GM19099 (cell line): ENCODE data around the gene SCAF11.

Experiments
- POLR2A ChIP-seq: IDR thresholded peaks from 3 replicates; pipeline ENCODE4 v1.6.1; 2011; ENCODE audit warnings: low read depth; ENCODE audit not compliant: insufficient read length; ENCODE audit errors: extremely low read depth

SCAF11 gene, protein sequence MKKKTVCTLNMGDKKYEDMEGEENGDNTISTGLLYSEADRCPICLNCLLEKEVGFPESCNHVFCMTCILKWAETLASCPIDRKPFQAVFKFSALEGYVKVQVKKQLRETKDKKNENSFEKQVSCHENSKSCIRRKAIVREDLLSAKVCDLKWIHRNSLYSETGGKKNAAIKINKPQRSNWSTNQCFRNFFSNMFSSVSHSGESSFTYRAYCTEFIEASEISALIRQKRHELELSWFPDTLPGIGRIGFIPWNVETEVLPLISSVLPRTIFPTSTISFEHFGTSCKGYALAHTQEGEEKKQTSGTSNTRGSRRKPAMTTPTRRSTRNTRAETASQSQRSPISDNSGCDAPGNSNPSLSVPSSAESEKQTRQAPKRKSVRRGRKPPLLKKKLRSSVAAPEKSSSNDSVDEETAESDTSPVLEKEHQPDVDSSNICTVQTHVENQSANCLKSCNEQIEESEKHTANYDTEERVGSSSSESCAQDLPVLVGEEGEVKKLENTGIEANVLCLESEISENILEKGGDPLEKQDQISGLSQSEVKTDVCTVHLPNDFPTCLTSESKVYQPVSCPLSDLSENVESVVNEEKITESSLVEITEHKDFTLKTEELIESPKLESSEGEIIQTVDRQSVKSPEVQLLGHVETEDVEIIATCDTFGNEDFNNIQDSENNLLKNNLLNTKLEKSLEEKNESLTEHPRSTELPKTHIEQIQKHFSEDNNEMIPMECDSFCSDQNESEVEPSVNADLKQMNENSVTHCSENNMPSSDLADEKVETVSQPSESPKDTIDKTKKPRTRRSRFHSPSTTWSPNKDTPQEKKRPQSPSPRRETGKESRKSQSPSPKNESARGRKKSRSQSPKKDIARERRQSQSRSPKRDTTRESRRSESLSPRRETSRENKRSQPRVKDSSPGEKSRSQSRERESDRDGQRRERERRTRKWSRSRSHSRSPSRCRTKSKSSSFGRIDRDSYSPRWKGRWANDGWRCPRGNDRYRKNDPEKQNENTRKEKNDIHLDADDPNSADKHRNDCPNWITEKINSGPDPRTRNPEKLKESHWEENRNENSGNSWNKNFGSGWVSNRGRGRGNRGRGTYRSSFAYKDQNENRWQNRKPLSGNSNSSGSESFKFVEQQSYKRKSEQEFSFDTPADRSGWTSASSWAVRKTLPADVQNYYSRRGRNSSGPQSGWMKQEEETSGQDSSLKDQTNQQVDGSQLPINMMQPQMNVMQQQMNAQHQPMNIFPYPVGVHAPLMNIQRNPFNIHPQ (N-terminal part only)

DNA sequence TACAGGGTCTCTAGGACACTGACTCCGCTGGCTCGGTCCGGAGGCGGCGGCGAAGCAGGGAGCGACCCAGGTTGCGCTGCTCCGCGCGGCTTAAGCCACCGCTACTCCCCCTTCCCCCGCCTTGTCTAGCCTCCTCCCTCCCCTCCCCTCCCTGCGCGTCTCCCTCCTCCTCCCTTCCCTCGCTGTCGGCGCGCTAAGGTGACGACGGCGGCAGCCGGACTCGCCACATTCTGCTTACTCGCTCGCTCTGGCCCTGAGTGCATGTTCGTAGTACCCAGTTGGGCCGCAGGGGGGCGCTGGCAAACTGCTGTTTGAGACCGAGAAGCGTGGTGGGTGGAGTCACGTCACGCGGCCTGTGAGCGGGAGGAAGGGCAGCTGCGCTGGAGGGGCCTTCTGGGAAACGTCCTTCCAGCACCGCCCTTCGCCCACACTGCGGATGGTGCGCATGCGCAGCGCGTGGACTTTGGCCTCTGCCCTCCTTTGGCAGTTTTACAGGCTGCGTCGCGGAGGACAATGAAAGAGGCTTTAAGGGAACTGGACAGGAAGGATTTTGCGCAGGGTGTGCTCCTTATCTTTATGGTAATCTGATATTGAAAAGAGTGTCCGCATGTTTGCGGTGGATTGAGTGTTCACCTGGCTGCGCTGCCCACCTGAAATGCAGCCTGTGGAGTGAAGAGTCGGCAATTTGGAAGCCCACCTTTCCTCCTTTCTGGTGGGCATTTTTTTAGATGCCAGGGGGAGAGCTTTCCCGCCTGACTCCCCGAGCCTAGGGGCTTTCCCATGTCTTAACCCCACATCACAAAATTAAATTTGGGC lies at the start of gene SCAF11:
TSS of gene SCAF11 (minus strand) at position 107 of the 816 bp plus-strand sequence. CDS start 26,407 bp downstream, outside the sequence.
- peak; percentile 74 for TF ChIP-seq POLR2A

DNA sequence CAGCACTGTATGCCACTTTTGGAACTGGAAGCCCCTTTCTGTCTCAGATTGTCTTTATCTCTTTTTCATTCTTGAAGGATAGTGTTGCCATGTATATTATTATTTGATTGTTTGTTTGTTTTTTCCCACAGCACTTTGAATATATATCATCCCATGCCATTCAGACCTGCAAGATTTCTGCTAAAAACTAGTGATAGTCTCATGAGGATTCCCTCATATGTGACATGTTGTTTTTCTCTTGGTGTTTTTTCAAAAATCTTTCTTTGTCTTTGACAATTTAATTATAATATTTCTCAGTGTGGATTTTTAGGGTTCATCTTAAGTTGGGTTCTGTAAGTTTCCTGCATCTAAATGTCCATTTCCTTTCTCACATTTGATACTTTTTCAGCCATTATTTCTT lies 36.8 kb upstream of the SCAF11 start:
- TF ChIP-seq POLR2A: no peak

DNA sequence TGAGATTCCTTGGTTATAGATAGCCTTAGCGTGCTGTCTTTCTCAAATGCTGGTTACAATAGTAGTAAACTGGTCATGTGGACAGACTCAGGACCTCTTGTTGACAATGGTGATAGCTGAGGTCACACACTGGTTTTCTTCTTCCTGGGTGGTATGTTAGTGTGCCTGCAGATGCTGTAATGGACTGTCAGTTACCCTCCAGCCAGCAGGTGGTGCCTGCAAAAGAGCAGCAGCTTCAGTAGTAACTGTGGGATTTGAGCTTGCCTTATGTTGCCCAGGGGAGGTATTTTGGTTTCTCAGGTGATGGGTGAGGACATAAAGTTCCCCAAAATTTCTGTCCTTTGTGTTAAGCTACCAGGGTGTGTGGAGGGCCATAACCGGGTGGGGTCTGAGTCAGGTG lies 33.7 kb upstream of the SCAF11 start:
- no peak for TF ChIP-seq POLR2A

DNA sequence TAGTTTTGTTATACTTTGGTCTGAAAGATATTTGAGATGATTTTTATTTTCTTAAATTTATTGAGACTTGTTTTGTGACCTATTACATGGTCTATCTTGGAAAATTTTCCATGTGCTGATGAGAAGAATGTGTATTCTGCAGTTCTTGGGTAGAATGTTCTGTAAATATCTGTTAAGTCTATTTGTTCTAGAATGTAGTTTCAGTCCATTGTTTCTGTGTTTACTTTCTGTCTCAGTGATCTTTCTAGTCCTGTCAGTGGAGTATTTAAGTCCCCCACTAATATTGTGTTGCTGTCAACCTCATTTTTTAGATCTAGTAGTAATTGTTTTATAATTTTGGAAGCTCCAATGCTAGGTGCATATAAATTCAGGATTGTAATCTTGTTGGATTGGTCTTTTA lies 30.4 kb upstream of the SCAF11 start:
- no peak for TF ChIP-seq POLR2A

DNA sequence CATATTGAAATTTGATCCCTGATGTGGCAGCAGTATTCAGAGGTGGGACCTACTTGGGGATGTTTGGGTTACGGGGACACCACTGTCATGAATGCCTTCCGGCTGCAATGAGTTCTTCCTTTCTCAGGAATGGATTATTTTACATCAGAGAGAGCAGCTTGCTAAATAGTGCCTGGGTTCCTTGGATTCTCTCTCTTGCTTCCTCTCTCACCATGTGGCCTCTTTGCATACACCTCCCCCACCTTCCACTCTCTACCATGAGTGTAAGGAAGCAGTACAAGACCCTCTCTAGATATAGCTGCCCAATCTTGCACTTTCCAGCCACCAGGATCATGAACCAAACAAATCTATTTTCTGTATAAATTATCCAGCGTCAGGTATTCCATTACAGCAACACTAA lies 15.4 kb upstream of the SCAF11 start:
- no peak for TF ChIP-seq POLR2A

DNA sequence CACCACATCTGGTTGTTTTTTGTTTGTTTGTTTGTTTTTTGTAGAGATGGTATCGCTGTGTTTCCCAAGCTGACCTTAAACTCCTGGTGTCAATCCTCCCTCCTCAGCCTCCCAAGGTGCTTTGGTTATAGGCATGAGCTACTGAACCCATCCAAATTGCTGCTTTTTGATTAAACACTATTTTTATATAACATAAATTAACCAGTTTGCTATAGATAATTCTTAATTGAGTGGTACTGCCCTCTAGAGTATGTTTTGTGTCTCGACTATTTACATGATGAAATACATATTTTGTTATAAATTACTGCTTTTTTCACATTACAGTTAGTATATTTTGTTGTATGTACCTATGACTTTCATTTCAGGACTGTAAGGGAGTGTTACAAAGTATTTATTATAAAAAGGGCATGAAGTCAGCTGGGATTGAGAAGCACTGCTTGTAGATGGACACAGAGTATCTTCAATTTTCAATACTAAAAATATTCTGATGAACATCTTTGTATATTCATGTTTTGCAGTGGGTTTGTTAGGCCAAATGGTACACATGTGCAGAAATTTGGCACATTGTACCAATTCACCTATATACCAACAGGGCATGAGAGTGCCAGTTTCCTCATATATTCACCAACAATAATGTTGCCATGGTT lies 14.9 kb upstream of the SCAF11 start:
- no peak for TF ChIP-seq POLR2A

DNA sequence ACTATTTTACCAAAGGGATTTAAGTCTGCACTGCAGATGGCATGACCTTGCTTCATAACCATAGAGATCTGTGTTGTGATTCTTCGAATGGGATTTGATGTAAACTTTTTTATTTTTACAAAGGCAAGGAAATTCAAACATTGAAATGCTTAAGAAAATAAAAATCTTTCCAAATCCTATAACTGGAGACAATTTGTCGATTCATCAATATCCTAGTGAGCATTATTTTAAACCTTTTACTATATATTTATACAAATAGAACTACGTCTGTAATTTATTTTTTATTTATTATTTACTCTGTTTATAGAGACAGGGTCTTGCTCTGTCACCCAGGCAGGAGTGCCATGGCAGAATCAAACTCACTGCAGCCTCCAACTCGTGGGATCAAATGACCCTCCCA lies 14.3 kb upstream of the SCAF11 start:
- no peak for TF ChIP-seq POLR2A

DNA sequence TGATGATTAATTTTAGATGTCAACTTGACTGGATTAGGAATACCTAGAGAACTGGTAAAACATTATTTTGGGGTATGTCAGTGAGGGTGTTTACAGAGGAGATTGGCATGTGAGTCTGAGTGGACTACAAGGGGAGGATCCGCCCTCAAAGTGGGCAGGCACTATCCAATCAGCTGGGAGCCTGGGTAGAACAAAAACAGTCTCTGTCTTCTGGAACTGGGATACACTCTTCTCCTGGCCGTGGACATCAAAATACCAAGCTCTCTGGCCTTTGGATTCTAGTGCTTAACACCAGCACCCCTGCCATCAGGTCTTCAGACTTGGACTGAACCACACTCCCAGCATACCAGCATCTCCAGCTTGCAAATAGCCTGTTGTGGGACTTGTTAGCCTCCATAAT lies 4.4 kb upstream of the SCAF11 start:
- no peak for TF ChIP-seq POLR2A

DNA sequence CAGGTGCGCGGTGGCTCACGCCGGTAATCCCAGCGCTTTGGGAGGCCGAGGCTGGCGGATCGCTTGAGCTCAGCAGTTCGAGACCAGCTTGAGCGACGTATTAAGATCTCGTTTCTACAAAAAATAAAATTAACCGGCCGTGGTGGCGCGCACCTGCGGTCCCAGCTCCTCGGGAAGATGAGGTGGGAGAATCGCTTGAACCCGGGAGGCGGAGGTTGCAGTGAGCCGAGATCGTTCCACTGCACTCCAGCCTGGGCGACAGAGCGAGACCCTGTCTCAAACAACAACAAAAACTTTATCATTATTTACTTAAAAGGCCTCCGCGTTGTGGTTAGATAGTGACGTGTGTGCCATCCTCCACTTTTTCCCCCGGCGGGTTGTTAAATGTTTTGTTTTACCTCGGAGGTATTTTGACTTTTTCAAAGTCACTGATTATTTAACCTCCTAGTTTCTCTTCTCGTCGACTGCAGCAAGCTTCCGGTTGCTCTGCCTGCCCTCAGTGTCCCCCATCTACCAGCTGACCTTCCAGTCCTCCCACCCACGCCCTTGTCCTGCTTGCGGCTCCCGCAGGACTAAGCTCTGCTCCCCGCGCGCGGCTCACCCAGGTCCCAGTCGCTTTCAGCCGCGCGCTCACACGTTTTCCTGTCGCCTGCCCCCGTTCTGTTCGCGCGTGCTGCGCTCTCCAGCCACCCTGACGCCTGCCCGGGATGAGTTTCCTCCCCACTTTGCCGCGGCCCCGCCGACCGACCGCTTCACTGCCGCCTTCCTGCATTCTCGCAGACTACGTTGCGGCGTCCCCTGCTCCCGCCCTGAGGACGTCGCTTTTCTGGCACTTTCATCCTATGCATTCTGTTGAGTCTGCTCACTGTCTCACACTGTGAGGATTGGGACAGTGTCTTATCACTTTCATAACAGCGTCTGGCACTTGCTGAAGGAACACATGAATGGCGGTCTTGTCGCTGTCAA lies 1.2 kb upstream of the SCAF11 start:
- peak; percentile 32 for TF ChIP-seq POLR2A

DNA sequence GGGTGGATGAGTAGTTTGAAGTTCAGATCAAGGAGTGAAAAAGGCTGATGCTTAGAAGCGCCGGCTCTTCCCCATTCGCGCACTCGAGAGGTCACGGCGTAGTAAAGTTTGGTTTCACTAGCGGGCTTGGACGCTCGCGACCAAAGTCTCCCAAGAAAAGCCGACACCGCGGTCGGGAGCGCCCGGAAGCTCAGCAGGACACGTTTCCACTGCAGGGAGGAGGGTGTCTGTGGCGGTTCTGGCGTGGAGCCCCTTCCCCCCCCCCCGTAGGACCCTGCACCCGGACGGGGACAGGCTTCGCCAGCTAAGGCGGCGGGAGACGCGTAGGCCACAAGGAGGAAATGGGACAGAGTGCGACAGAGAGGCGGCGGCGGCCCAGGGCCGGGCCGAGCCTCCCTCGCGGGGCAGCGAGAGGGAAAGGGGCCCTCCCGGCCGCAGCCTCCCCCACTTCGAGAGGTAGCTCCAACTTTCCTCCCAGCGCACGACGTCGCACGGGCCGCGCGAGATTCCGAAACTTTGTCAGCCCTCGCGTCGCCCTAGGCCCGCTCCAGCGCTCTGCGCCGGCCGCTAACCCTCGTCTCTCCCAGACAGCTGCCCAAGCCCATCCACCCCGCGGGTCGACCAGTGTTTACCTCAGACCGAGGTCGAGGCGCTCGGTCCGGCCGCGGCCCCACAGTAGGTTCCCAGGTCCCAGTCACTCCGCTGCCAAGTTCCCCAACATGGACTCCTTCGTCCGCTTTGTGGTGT lies 480 bp downstream of the SCAF11 start:
- peak; percentile 64 for TF ChIP-seq POLR2A

DNA sequence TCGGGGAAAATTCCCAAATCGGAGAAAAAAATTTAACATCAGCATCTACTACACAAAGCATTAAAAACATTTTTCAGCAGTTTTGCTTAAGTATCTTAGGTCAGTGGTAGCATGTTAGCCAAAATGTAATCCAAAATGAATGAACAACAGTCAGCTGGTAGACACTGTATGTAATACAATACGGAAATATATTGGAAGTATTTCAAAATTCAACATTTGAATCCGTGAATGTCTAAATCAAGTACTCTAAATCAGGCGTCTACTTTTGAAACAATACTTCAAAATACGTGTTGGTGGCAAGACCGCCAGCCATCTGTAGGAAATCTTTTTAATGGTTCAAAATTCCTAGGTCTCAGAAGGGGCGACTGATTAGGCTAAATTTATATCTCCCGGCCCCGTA lies 1.1 kb downstream of the SCAF11 start:
- TF ChIP-seq POLR2A: no peak

DNA sequence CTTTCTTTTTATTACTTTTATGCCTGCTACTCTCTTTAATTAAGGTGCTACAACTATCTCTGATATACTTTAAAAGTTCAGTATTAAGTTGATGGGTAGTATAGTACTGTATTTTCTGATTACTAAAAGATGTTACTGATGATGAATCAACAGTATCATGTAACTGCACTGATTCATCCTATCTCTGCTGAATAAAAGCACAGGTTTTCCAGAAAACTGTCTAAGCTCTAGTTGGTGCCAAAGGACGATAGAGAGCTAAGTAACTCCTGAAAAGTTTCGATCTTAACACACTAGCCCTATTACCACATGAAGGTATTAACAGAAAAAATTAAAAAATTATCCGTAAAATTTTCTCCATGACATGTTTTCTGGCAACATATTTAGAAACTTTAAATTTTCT lies 2.1 kb downstream of the SCAF11 start:
- no peak for TF ChIP-seq POLR2A
